PFSK-1 (cell line): ENCODE results near the gene EPHA1.

Experiments used
- FOXP2 ChIP-seq: optimal IDR thresholded peaks from 2 replicates; pipeline ENCODE3; 2011; ENCODE audit warnings: borderline replicate concordance, control low read depth, inconsistent platforms; ENCODE audit not compliant: insufficient read depth; ENCODE audit errors: extremely low read length, extremely low read depth
- POLR2AphosphoS5 ChIP-seq: IDR thresholded peaks from 2 replicates; pipeline ENCODE4 v1.6.1; 2012; ENCODE audit warnings: low read depth, mild to moderate bottlenecking, control low read depth, low read length, moderate library complexity
- REST ChIP-seq, 2 experiments: IDR thresholded peaks; 2 replicates each; pipeline versions ENCODE4 v1.6.1 to v1.8.0; 2011 to 2012; ENCODE audit warnings: low read depth in 2 of 2, low read length in 2 of 2, control low read depth in 1 of 2, inconsistent platforms in 1 of 2, mild to moderate bottlenecking in 1 of 2, moderate library complexity in 1 of 2; ENCODE audit not compliant: insufficient read depth in 1 of 2

DNA sequence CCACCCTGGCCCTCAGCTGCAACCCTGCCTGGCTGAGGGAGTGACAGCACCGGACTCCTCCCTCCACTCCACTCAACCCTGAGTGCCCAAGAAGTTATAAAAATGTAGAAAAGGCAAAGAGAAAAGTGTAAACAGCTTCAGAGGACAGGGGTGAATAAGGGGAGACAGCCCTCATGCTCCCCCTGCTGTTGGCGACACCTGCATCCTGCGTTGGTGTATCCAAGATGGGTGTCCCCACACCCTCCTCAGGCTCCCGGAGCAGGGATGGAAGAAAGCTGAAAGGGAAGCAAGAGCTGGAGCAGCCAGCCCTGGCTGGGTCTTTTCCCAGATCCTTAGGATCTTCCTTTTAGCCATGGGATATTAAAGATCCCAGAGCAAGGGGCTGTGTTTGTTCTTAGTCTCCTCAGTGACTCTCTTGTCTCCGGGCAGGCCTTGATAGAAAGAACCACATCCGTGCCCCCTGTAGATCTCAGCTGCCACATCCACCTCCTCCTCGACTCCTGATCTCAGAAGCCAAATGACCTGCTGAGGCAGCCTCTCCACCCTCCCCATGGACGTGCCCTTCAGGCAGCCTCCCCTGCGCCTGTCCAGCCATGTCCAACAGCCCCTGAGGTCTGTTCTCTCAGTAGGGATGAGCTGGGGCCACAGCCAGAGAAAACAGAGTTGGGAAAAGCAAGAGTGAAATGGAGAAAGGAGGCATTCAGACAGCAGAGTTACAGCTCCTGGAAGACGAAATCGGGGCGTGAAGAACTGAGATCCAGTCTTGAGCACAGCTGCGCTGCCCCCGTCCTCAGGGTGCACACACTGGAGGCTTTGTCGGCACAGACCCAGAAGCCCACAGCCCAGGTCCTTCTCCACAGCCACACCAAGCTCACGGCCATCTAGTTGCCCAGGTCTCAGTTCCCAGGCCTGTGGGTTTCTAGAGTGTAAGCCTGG is 52.9 kb downstream of the EPHA1 start:
- TF ChIP-seq POLR2AphosphoS5, result no peak
- TF ChIP-seq FOXP2, result no peak
- TF ChIP-seq REST (IDR thresholded peaks at IDR 0.05; ENCODE audit: insufficient read depth in 1 of 2, low read depth in 2 of 2, low read length in 2 of 2), result no peak
